GM12874 (cell line): ENCODE results near the gene CFAP77.

ENCODE experiments used
- CTCF ChIP-seq: IDR thresholded peaks from 2 replicates; pipeline ENCODE4 v1.5.1; 2011; ENCODE audit warnings: low read depth, mild to moderate bottlenecking, control low read depth, low read length, moderate library complexity; ENCODE audit not compliant: insufficient read depth

Gene CFAP77

DNA sequence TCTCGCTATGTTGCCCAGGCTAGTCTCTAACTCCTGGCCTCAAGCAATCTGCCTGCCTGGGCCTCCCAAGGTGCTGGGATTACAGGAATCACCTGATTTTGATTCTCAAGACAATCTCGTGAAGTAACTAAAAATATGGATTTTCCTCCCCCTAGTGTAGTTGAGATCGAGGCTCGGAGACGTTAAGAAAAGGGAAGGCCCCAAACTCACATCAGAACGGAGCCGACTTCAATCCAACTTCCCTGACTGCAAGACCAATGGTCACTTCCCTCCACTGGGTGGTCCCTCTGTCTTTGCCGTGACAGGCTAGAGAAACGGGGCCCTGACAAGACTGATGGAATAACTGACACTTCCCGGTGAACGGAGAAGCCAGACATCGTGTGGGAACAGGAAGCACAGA, 200.7 kb downstream of the CFAP77 start:
- TF ChIP-seq CTCF = no peak

DNA sequence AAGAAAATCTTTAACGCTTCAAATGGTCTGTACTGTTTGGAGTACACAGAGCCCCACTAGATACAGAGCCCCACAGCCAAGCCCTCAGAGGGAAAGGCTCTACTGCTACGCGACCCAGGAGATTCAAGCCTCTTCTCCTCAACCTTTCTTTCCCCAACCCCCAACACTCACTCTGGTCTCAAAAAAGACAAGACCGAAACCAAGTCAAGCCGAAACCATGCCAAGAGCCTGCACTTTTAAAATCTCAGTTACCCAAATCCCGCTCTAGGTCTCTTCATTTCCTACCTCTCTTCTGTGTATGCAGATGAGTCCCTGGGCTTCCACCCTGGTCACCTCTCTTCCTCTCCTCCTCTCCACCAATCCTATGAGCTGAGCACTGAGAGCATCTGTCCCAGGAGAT, 204.3 kb downstream of the CFAP77 start:
- no peak for TF ChIP-seq CTCF

DNA sequence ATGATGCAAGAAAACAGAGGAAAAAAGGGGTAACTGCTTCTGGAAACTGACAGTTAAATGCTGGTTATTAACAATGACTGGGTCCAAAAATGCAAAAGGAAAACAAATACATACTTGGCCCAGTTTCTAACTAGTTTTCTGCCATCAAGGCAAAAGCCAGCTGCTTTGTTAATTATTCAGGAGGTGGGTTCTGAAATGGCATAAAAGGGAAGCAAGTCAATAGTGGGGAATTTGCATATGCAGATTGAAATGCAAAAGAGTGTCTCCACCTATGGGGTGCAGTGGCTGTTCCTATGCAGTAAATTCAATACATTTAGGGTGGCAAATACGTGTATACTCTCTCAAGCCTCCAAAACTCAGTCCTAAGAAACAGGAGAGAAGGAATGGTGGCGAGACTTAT, 205.8 kb downstream of the CFAP77 start:
- no peak for TF ChIP-seq CTCF

GRCh38 chr9:132616725-132617124, 206.7 kb downstream of the CFAP77 start:
- no peak for TF ChIP-seq CTCF

DNA sequence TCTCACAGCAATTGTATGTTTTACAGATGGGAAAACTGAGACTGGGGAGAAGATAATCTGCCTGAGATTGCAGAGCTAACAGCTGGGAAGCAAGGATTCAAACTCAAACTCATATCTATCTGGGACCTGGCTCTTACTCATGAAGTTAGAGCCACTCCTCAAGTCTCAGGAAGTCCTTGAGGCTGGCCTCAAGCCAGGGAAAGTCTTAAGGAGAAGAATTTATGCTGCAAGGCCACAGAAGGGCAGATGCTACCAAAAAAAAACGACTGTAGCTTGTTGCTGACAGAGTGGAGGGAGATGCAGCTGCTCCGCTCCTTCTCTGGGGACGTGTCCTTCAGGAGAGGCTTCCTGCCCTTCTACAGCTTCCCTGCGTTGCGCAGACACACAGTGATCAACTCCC, 212.1 kb downstream of the CFAP77 start:
- no peak for TF ChIP-seq CTCF
